Measurements from ENCODE around the gene KIAA0408. TPM values are rescaled to one million over a fixed set of nuclear protein-coding genes. Genes with fewer than 3 reads are reported as not detected.

The KIAA0408 gene
- polyA plus RNA-seq, 1 donor from 2014 or later = 156 TPM

GRCh38 chr6:127486934-127487333 is 27.7 kb upstream of the KIAA0408 start (continued):
- no peak for TF ChIP-seq MXI1 (conservative IDR thresholded peaks at IDR 0.05; ENCODE audit: poor library complexity, severe bottlenecking)

GRCh38 chr6:127484212-127484863 is 25.1 kb upstream of the KIAA0408 start:
- H3K36me3 ChIP-seq (ENCODE audit: insufficient read depth, low read length) = peaks cover 59% of the 10 kb centered on the region
- H3K9ac ChIP-seq (ENCODE audit: low read length) = no peak overlapping the region
- no peaks in the 10 kb centered on the region for H3K9me3 ChIP-seq (ENCODE audit: low read length)
- no peak overlapping the region for H3K4me3 ChIP-seq (ENCODE audit: low read length)
- H3K9me2 ChIP-seq (ENCODE audit: insufficient read depth, low read length) = no peaks in the 10 kb centered on the region
- H3K79me2 ChIP-seq (replicated peaks; ENCODE audit: insufficient read depth, low read length) = peaks cover 42% of the 10 kb centered on the region
- no peak overlapping the region for H2AFZ ChIP-seq (ENCODE audit: low read depth, low read length)
- H3F3A ChIP-seq (ENCODE audit: insufficient read depth, low read length, poor library complexity, severe bottlenecking) = no peaks in the 10 kb centered on the region
- no peak overlapping the region for H3K27ac ChIP-seq (ENCODE audit: low read length)
- H4K20me1 ChIP-seq (ENCODE audit: insufficient read depth) = peaks cover 18% of the 10 kb centered on the region
- H3K4me2 ChIP-seq (ENCODE audit: low read length) = no peak overlapping the region
- TF ChIP-seq EZH2 (IDR thresholded peaks at IDR 0.05; ENCODE audit: borderline replicate concordance, insufficient read depth, low read length, poor library complexity, severe bottlenecking) (no peak), SMC3 (conservative IDR thresholded peaks at IDR 0.05; ENCODE audit: poor library complexity) (no peak), CTCF (IDR thresholded peaks at IDR 0.05; ENCODE audit: poor library complexity, severe bottlenecking) (no peak), RAD21 (conservative IDR thresholded peaks at IDR 0.05) (no peak), TAF1 (IDR thresholded peaks at IDR 0.05; ENCODE audit: low read depth) (no peak), POLR2AphosphoS5 (IDR thresholded peaks at IDR 0.05) (no peak)
- no peaks in the 10 kb centered on the region for H3K27me3 ChIP-seq (ENCODE audit: insufficient read depth, low read depth, low read length)

GRCh38 chr6:127483399-127484055 is 24.3 kb upstream of the KIAA0408 start:
- Histone ChIP-seq H3K27ac (ENCODE audit: low read length) (no peak overlapping the region), H3F3A (ENCODE audit: insufficient read depth, low read length, poor library complexity, severe bottlenecking) (no peaks in the 10 kb centered on the region), H3K9ac (ENCODE audit: low read length) (no peak overlapping the region), H4K20me1 (ENCODE audit: insufficient read depth) (peaks cover 18% of the 10 kb centered on the region), H3K36me3 (ENCODE audit: insufficient read depth, low read length) (peaks cover 54% of the 10 kb centered on the region), H3K27me3 (ENCODE audit: insufficient read depth, low read depth, low read length) (no peaks in the 10 kb centered on the region), H3K4me3 (ENCODE audit: low read length) (no peak overlapping the region), H2AFZ (ENCODE audit: low read depth, low read length) (no peak overlapping the region), H3K9me2 (ENCODE audit: insufficient read depth, low read length) (no peaks in the 10 kb centered on the region), H3K4me2 (ENCODE audit: low read length) (no peak overlapping the region), H3K79me2 (replicated peaks; ENCODE audit: insufficient read depth, low read length) (peaks cover 38% of the 10 kb centered on the region), H3K9me3 (ENCODE audit: low read length) (no peaks in the 10 kb centered on the region)
- TF ChIP-seq MXI1 (conservative IDR thresholded peaks at IDR 0.05; ENCODE audit: poor library complexity, severe bottlenecking) = no peak
- no peak for TF ChIP-seq CTCF (IDR thresholded peaks at IDR 0.05; ENCODE audit: poor library complexity, severe bottlenecking)
- TF ChIP-seq SMC3 (conservative IDR thresholded peaks at IDR 0.05; ENCODE audit: poor library complexity) = no peak
- TF ChIP-seq EP300 (conservative IDR thresholded peaks at IDR 0.05; ENCODE audit: poor library complexity, severe bottlenecking) = no peak
- no peak for TF ChIP-seq REST (IDR thresholded peaks at IDR 0.05; ENCODE audit: borderline replicate concordance)
